NCI-H345 (cell line): ENCODE measurements around the gene HMGN1.
"Not testable (repeated sequence)": the region's sequence is repeated elsewhere in the genome, so short reads cannot be mapped to it uniquely, and the experiment has no call there.

Source experiments
- DNase-seq: peaks from one replicate; lab custom pipeline; 2025; lab: John Stamatoyannopoulos, UW

HMGN1 gene

DNA sequence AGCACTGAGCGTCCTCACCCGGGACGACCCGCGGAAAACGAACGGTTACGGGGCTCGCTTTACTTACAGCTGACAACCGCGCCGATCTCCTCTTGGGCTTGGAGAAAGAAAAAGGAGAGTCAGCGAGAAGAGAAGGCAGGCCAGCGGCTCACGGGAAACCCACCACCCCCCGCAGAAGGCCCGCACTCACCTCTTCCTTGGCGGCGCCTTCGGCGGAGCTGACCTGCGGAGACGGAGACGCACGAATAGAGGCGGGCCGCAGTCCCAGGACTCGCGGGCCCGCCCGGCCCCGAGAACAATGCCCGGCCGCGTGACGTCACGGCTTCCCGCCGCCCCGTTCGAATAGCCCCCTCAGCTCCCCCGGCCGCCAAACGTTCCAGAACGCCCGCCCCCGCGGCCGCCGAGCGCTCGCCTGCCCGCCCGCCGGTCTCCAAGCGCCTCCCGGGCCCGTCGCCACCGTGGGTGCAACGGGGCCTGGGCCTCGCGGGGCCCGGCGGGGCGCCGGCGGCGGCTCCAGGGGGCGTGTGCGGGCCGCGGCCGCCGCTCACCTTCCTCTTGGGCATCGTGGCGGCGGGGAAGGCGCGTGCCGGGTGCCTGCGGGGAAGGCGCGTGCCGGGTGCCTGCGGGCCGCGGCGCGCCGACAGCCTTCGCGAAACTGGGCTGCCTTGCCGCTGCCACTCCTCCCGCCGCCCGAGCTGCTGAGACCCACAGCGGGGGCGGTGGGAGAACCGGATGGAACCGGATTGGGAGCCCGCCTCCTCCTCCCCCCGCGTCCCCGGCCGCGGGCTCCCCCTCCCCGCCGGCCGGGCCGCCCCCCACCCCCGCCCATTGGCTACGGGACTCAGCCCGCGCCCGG, at the start of gene HMGN1:
Gene HMGN1 (minus strand): TSS at position 734 of the 856 bp plus-strand sequence. CDS start 171 bp downstream, at position 563.
- peak; percentile 99 for DNase-seq

GRCh38 chr21:39397646-39398385, 48.9 kb upstream of the HMGN1 start:
- no peak for DNase-seq

GRCh38 chr21:39392981-39393380, 44.1 kb upstream of the HMGN1 start:
- DNase-seq: no peak

GRCh38 chr21:39390212-39390765, 41.4 kb upstream of the HMGN1 start:
- DNase-seq: no peak

DNA sequence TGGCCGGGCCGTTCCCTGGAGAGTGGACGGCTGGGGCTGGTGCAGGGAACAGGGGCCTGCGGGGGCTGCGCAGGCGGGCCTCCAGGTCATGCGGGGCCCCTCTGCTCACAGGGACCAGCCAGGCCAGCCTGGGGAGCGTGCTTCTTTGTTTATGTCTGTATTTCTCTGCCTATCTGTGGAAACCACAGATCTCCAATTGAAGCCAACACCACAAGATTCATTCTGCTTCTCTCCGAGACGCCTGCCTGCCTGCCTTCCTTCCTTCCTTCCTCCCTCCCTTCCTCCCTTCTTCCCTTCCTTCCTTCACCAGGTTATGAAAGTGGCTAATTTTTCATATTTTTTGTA, 39.9 kb upstream of the HMGN1 start:
- DNase-seq: no peak

GRCh38 chr21:39388038-39388810, 39.3 kb upstream of the HMGN1 start:
- DNase-seq: peak; percentile 91

DNA sequence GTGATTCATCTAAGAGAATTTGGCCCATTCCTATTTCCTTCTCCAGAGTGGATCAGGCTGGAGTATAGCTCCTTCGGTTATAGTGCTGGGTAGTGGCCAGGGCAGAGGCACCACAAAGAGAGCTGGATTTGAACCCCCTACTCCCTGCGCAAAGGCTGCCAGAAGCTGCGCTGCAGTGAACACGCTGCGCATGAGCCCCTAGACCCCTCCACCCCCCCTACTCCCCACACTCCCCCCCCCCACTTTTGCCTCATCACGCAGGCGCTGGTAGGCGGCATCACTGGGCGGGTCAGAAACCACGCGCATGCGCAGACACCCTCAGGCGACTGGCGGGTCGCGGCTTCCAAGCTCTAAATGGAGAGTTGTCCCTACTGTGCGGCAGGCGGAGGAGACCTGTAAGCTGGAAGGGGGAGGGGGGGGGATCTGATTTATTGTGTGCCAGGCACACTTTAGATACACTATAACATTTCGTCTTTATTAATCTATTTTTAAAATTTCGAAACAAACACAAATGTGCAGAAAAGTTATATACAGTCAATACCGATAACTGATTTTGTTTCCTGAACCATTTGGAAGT, 38.7 kb upstream of the HMGN1 start:
- peak; percentile 96 for DNase-seq

GRCh38 chr21:39386899-39387298, 38.0 kb upstream of the HMGN1 start:
- DNase-seq: no peak

DNA sequence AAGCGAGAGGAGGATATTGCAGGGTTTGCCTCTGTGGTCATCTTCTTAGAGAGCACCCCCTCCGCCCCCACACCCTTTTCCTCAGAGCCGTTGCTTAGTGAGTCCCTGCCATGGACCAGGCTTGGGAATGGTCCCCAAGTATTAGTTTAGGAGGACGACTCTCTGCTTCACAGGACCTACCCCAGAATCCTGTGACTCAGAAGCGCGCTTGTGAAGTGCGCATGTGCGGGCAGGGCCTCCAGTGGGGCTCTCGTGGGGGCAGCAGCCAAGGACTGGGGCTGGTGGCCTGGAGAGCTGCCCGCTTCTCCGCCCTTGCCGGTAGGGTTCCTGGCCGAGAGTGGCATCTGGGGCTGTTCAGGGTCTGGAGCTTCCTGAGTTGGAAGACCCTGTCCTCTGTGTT, 37.3 kb upstream of the HMGN1 start:
- DNase-seq: no peak

DNA sequence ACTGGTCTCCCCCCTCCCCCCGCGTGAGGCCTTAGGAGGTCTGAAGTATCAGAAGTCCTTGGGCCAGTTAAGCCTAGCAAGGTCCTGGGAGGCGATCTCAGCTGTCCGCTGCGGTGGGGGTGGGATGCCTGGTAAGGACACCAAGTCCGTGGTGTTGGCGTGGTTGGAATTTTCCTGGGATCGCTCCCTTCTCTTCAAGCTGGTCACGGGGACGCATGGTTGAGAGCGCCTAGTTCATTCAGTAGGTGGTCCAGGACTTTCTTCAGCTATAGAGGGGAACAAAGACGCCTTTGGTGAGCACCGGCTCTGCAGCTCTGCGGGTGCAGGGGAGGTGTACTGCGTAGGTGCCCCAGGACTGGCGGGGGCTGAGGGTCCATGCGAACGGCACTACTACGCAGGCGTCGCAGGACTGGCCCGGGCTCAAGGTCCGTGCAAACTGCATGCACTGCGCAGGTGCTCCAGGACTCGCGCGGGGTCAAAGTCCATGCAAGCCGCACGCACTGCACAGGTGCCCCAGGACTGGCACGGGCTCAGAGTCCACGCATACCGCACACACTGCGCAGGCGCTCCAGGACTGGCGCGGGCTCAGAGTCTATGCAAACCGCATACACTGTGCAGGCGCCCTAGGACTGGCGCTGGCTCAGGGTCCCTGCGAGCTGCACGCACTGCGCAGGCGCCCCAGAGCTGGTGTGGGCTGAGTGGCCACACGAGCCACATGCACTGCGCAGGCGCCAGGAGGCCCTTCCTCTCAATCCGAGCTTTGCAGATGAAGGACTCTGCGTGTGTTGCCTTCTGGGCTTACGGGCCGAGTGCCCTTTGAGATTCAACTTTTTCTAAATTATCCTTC, 36.6 kb upstream of the HMGN1 start:
- no peak for DNase-seq

DNA sequence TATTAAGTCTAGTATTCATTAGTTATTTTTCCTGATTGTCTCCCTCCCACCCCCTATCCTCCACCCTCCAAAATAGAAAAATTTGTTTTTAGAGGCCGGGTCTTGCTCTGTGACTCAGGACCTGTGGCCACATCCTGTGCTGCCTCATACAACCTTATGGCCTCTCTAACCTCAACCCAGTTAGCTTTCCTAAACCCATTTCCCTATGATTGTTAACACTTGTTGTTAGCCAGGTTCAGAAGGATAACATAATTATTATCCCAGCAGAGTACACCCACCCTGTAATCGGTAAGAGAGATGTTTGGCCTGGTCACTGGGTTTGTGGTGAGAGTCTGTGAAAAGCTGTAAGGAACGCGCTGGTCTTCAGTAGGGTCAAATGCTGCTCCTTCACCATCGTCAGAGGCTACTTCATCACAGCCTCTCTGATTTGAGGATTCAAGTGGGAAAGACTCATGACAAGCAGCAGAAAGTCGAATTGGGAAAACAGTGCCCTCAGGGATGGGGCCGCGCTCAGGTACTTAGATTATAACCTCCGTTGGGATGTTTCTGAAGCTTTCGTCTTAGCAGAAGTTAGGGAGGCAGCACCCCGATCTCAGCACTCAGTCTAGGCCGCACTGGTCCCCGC, 35.9 kb upstream of the HMGN1 start:
- no peak for DNase-seq

DNA sequence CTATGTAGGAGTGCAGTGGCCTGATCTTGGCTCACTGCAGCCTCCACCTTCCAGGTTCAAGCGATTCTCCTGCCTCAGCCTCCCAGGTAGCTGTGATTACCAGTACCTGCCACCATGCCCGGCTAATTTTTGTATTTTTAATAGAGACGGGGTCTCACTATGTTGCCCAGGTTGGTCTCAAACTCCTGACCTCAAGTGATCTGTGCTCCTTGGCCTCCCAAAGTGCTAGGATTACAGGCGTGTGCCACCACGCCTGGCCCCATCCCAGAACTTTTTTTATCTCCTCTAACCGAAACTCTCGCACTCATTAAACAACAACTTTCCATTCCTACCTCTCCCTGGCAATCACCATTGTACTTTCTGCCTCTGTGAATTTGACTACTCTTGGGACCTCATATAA, 33.2 kb upstream of the HMGN1 start:
- not testable (repeated sequence) for DNase-seq

DNA sequence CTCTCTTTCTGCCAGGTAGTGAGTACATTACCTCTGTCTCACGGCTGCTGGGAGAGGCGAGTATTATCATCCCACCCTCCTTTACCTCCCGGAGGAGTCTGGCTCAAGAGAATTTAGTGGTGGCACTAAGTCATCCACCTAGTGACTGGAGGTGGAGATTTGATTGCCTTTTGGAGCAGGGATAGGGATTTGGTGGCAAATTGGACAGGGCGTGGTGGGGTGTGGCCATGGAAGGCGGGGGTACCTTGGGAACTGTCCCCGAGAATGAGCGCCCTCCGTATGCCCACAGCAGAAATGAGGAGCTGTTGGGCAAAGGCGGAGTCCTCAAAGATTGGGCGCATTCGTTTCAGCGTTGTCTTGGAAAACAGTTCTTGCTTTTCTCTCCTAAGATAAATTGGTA, 32.1 kb upstream of the HMGN1 start:
- no peak for DNase-seq

DNA sequence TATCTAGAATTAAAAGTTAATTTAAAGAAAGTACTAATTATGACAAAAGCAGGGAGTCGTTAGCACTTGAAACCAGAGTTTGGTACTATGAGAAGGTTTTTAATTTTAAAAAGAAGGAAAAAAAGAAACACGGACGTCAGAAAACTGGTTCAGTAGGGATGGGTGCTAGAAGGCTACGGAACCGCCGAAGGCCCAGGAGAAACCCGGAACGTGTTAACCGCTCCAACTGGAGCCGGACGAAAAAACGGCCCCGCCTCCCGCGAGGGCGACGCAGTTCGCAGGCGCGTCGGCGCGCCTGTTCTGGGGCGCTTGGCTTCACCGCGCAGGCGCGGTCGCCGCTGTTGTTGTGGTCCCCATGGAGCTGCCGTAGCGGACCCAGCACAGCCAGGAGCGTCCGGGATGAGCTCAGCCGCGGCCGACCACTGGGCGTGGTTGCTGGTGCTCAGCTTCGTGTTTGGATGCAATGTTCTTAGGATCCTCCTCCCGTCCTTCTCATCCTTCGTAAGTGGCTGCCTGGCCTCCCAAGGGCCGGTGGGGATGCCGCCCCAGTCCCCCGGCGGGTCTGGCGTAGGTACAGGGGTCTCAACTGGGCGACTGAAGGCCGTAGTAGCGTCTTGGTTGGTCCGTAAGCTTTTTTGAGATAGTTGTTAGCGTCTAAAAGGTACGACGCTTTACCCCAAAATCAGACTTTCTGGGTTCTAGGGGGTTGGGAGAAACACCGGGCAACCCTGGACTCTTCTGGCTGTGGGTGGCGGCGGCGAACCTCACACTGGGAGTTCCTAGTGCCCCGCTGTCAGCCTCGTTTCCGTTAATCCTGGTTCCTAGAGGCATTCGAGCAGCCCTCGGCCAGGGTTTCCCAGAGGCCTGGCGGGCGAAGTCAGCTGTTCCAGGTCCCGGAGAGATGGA, 31.4 kb upstream of the HMGN1 start:
- peak; percentile 95 for DNase-seq

DNA sequence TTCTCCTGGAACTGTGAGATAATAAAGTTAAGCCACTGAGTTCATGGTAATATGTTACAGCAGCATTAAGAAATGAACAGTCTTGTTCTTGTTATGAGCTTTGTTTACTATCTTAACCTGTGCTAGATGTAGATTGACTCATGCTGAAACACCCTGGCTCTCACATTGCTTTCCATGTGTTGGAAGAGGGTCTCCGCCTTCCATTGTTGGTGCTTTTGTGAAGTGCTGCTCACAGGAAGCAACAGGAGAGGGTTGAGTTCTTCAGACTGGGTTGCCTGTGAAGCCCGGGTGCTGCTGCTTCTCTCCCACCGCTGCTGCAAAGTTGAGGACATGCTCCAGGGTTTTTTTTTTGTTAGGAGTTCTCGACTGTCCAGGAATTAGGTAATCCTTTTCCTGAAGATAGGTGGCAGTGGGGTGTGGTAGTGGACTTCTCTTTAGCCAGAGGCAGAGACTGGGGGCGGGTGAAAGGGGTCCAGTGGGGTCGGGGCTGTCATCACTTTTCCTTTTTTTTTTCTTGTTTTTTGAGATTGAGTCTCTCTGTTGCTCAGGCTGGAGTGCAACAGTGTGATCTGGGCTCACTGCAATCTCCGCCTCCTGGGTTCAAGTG, 28.7 kb upstream of the HMGN1 start:
- DNase-seq: peak; percentile 43

GRCh38 chr21:39375446-39375845, 26.6 kb upstream of the HMGN1 start:
- DNase-seq: no peak

- no peak for DNase-seq
Measured at GRCh38 chr21:39374046-39374445, 25.2 kb upstream of the HMGN1 start.

DNA sequence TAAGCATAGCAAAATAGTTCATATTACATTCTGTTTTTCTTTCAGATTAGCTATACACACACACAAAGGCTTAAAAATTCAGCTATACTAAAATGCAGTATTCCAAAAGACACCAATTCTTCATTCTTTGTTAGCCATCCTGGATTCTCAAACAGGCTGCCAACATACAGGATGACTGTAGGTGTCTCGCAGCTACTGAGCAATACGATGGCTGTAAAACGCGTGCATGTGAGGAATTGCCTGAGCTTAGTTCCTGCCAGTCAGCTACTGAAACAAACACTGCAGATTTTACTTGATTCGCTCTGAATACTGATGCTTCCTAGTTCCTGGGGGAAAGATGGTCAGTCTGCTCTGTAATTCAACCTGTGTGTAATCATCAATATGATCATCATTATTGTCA, 24.7 kb upstream of the HMGN1 start:
- DNase-seq: no peak

DNA sequence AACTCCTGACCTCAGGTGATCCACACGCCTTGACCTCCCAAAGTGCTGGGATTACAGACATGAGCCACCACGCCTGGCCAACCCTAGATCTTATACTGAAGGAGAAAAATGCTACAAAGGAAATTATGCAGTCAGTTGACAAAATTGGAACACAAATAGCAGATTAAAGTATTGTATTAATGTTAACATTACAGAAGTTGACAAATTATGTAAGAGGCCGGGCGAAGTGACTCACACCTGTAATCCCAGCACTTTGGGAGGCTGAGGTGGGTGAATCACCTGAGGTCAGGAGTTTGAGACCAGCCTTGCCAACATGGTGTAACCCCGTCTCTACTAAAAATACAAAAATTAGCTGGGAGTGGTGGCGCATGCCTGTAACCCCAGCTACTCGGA, 21.0 kb upstream of the HMGN1 start:
- not testable (repeated sequence) for DNase-seq
